ENCODE results near the gene JAM3. TPM values are rescaled to one million over a fixed set of nuclear protein-coding genes. Genes with fewer than 3 reads are reported as not detected.

Gene JAM3
- total and polyA plus RNA-seq, 2 donors (not counting 3 experiments of a cell fraction or from before 2014, with no cell fraction given): 78.8 to 137 TPM

DNA sequence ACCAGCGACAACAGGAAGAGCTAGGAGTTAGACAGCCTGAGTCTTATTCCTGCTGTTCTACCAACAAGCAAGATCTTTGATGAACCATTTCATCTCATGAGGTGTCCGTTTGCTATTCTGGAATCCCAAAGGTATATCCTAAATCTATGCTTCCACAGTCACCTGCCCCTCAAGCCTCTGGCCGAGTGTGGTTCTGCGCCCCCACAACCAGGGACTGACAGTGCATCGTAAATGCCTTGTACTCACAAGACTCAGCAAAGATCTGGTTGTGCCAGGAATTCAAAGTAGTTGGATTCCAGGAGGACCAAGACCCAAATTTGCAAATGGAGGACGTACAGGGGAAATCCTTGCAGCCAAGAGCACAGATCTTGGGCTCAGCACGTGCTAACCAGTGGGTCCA, 47.5 kb upstream of the JAM3 start:
- no peaks in the 10 kb centered on the region for H3K36me3 ChIP-seq (ENCODE audit: control insufficient read depth in 2 of 2, extremely low read depth in 1 of 2, insufficient read depth in 2 of 2, low read length in 2 of 2)
- dilution Hi-C loops (cut with MboI; ENCODE audit: extremely low pct_ligation_motif_present, low sequenced_read_pairs) (no loop called here), intact Hi-C loops (cut with micrococcal nuclease) (no loop called here)
- no peaks in the 10 kb centered on the region for H3K79me2 ChIP-seq (ENCODE audit: control insufficient read depth, insufficient read depth, low read length)
- no peak for TF ChIP-seq MYC (IDR thresholded peaks at IDR 0.05; ENCODE audit: low read depth, low read length)
- no peak for TF ChIP-seq POLR2A (IDR thresholded peaks at IDR 0.05; ENCODE audit: low read depth, low read length)
- no peak for TF ChIP-seq POLR2AphosphoS5 (IDR thresholded peaks at IDR 0.05; ENCODE audit: insufficient read depth, low read depth, low read length)
- TF ChIP-seq EZH2 (IDR thresholded peaks at IDR 0.05; ENCODE audit: borderline replicate concordance, low read depth, low read length, severe bottlenecking): no peak
- TF ChIP-seq FOS (IDR thresholded peaks at IDR 0.05; ENCODE audit: borderline replicate concordance, insufficient read depth, low read length): no peak
- TF ChIP-seq, protein P1, sequence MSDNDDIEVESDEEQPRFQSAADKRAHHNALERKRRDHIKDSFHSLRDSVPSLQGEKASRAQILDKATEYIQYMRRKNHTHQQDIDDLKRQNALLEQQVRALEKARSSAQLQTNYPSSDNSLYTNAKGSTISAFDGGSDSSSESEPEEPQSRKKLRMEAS (IDR thresholded peaks at IDR 0.05; ENCODE audit: insufficient read depth, insufficient read length): no peak
- no peak for TF ChIP-seq GATA2 (IDR thresholded peaks at IDR 0.05; ENCODE audit: insufficient read depth, insufficient read length, low read depth, low read length)
- TF ChIP-seq, protein P2, sequence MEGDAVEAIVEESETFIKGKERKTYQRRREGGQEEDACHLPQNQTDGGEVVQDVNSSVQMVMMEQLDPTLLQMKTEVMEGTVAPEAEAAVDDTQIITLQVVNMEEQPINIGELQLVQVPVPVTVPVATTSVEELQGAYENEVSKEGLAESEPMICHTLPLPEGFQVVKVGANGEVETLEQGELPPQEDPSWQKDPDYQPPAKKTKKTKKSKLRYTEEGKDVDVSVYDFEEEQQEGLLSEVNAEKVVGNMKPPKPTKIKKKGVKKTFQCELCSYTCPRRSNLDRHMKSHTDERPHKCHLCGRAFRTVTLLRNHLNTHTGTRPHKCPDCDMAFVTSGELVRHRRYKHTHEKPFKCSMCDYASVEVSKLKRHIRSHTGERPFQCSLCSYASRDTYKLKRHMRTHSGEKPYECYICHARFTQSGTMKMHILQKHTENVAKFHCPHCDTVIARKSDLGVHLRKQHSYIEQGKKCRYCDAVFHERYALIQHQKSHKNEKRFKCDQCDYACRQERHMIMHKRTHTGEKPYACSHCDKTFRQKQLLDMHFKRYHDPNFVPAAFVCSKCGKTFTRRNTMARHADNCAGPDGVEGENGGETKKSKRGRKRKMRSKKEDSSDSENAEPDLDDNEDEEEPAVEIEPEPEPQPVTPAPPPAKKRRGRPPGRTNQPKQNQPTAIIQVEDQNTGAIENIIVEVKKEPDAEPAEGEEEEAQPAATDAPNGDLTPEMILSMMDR (IDR thresholded peaks at IDR 0.05; ENCODE audit: extremely low read depth in 1 of 2, insufficient read depth in 1 of 2, low read depth in 1 of 2, low read length in 2 of 2): no peak
- no peak for TF ChIP-seq JUN (IDR thresholded peaks at IDR 0.05; ENCODE audit: borderline replicate concordance, insufficient read depth, insufficient read length, low read depth)
- H3K9ac ChIP-seq (replicated peaks; ENCODE audit: extremely low read depth, insufficient read depth, low read length): no peak overlapping the region
- ChIA-PET POLR2A (no interaction called here), CTCF (interaction anchor here (0.5 kb wide), 1 partner anchor 11 kb away, joined by 3 read pairs; no protein-coding TSS in a partner anchor)
- no peak overlapping the region for H3K4me3 ChIP-seq (replicated peaks in 1 of 3; ENCODE audit: insufficient read depth in 1 of 3, low read depth in 1 of 3, low read length in 3 of 3)
- no peak overlapping the region for H3K4me2 ChIP-seq (ENCODE audit: insufficient read depth, low read length)
- H3K27me3 ChIP-seq (ENCODE audit: control insufficient read depth in 2 of 2, insufficient read depth in 2 of 2, low read length in 2 of 2): no peaks in the 10 kb centered on the region
- FAIRE-seq: no peak
- DNase-seq (ENCODE audit: low read depth, low spot score): no peak
- no peak overlapping the region for H2AFZ ChIP-seq (ENCODE audit: low read depth, low read length)
- H4K20me1 ChIP-seq (replicated peaks; ENCODE audit: control insufficient read depth, extremely low read depth, insufficient read depth, low read length): no peaks in the 10 kb centered on the region
- no peaks in the 10 kb centered on the region for H3K9me3 ChIP-seq (replicated peaks; ENCODE audit: control insufficient read depth, insufficient read depth, low read length)
- no peak overlapping the region for H3K27ac ChIP-seq (ENCODE audit: insufficient read depth, low read depth, low read length)
- BruUV-seq (replicated peaks): no TSS peak
- H3K4me1 ChIP-seq (ENCODE audit: control insufficient read depth, extremely low read depth, insufficient read depth, low read length): no peaks in the 10 kb centered on the region
- no peaks in the 10 kb centered on the region for H3K9me1 ChIP-seq (replicated peaks; ENCODE audit: control insufficient read depth, extremely low read depth, insufficient read depth, low read length)
